ENCODE results near the gene C1orf50.
"Not testable (repeated sequence)": the region's sequence is repeated elsewhere in the genome, so short reads cannot be mapped to it uniquely, and the experiment has no call there.

C1orf50 gene

GRCh38 chr1:42748461-42749410 is 18.3 kb upstream of the C1orf50 start:
- H3K4me3 ChIP-seq (ENCODE audit: control insufficient read depth, low read depth, low read length): no peak overlapping the region
- no peak for DNase-seq (ENCODE audit: low read depth)
- no peak for TF ChIP-seq CTCF (IDR thresholded peaks at IDR 0.05; ENCODE audit: control insufficient read depth, insufficient read depth, low read depth, low read length, missing control alignments)

GRCh38 chr1:42750041-42750440 is 17.0 kb upstream of the C1orf50 start:
- TF ChIP-seq CTCF (IDR thresholded peaks at IDR 0.05; ENCODE audit: control insufficient read depth, insufficient read depth, low read depth, low read length, missing control alignments): no peak
- no peak for DNase-seq (ENCODE audit: low read depth)
- H3K4me3 ChIP-seq (ENCODE audit: control insufficient read depth, low read depth, low read length): no peak overlapping the region

GRCh38 chr1:42751511-42752070 is 15.5 kb upstream of the C1orf50 start:
- DNase-seq (ENCODE audit: low read depth); H3K4me3 ChIP-seq (ENCODE audit: control insufficient read depth, low read depth, low read length): not testable (repeated sequence)

- TF ChIP-seq CTCF (IDR thresholded peaks at IDR 0.05; ENCODE audit: control insufficient read depth, insufficient read depth, low read depth, low read length, missing control alignments): no peak
- H3K4me3 ChIP-seq (ENCODE audit: control insufficient read depth, low read depth, low read length): no peak overlapping the region
- DNase-seq (ENCODE audit: low read depth): no peak
Measured at GRCh38 chr1:42752284-42752683, 14.8 kb upstream of the C1orf50 start.

- H3K4me3 ChIP-seq (ENCODE audit: control insufficient read depth, low read depth, low read length): no peak overlapping the region
- peak; percentile 32 for DNase-seq (ENCODE audit: low read depth)
- no peak for TF ChIP-seq CTCF (IDR thresholded peaks at IDR 0.05; ENCODE audit: control insufficient read depth, insufficient read depth, low read depth, low read length, missing control alignments)
Measured at GRCh38 chr1:42753070-42753469, 14.0 kb upstream of the C1orf50 start.

GRCh38 chr1:42756956-42757891 is 9.8 kb upstream of the C1orf50 start:
- DNase-seq (ENCODE audit: low read depth): no peak
- TF ChIP-seq CTCF (IDR thresholded peaks at IDR 0.05; ENCODE audit: control insufficient read depth, insufficient read depth, low read depth, low read length, missing control alignments): peak; percentile 72

More at GRCh38 chr1:42756956-42757891, 9.8 kb upstream of the C1orf50 start:
- no peak overlapping the region for H3K4me3 ChIP-seq (ENCODE audit: control insufficient read depth, low read depth, low read length)
